ENCODE measurements around the gene SYT9.

The SYT9 gene

DNA sequence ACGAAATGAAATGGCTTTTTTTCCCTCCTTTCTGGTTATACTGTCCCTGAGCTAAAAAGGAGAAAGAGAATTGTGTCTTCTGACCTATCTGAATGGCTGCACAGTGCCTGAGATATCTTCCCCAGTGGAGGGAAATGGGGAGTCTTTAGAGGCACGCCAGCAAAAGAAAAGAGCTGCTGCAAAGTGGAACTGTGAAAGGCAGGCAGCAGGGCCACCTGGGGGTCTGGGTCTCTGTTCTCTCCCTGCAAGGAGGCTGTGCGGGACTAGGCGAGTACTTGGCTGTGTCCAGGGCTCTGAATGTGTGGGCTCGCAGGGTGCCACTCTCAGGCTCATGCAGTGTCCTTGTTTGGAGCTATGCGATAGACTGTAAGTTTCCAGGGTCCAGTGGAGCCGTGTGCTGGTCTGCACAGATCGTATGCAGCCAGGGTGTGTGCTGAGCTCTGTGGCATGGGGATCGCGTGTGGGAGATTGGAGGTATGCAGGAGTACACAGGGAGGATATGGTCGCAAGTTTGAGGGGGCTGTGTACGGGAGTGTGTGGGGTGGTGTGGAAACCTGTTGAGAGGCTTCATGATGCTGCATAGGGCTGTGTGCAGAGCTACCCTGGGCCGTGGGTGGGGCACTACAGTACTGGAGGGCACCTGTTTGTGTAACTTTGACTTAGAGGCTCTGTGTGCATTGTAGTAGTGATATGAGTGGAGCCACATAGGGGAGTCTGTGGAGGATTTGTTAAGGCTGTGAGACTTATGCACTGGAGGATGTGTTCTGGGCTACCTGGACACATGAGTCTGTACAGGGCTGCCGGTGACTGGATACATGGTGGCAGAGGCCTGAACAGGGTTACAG lies 163.5 kb downstream of the SYT9 start:
- Histone ChIP-seq H3K4me1 (ENCODE audit: control insufficient read depth, insufficient read depth, low read length) (no peaks in the 10 kb centered on the region), H3K9me3 (ENCODE audit: control insufficient read depth, low read length) (no peaks in the 10 kb centered on the region), H3K36me3 (ENCODE audit: control insufficient read depth, insufficient read depth, low read length, severe bottlenecking) (no peaks in the 10 kb centered on the region), H3K4me3 (ENCODE audit: low read length) (no peak overlapping the region), H3K27me3 (replicated peaks; ENCODE audit: control insufficient read depth, insufficient read depth, low read length) (peaks cover 27% of the 10 kb centered on the region), H3K9ac (ENCODE audit: low read length) (no peak overlapping the region)
- DNase-seq (ENCODE audit: low read depth), result no peak

DNA sequence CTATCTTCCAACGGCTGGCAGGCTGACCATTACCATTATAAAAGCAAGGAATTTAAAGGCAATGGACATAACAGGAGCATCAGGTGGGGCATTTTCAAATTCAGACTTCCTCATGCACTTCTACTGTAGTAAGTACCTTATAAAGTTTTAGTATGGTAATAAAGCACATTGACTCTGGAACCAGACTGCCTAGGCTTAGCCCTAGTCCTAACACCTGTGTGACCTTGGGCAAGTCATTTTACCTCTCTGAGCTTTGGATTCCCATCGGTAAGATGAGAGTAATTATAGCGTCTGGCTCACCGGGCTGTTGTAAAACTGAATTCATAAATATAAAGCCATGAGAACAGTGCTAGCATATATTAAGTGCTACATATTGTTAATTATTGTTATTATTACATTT lies 164.4 kb downstream of the SYT9 start:
- Histone ChIP-seq H3K27me3 (replicated peaks; ENCODE audit: control insufficient read depth, insufficient read depth, low read length) (peaks cover 27% of the 10 kb centered on the region), H3K4me3 (ENCODE audit: low read length) (no peak overlapping the region), H3K4me1 (ENCODE audit: control insufficient read depth, insufficient read depth, low read length) (no peaks in the 10 kb centered on the region), H3K9ac (ENCODE audit: low read length) (no peak overlapping the region), H3K9me3 (ENCODE audit: control insufficient read depth, low read length) (peaks cover 2% of the 10 kb centered on the region), H3K36me3 (ENCODE audit: control insufficient read depth, insufficient read depth, low read length, severe bottlenecking) (no peaks in the 10 kb centered on the region)
- DNase-seq (ENCODE audit: low read depth), result no peak

DNA sequence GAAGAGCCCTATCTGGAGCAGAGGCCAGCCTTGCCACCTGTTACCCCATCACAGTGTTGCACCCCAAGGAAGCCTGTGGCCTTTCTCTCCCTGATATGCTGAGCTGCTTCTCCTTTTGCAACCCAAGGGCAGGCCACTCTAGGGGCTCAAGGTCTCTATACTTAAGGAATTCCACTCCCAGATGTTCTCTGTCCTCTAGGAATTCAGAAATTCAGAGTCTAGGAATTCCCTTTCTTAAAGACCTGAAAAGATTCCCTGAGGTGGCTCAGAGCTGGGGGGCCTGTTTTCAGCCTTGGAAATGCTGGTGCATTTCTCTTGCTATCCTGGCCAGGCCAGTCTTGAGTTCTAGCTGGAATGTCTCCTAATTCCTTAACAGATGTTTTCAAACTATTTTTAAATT lies 165.6 kb downstream of the SYT9 start:
- H3K36me3 ChIP-seq (ENCODE audit: control insufficient read depth, insufficient read depth, low read length, severe bottlenecking), result no peaks in the 10 kb centered on the region
- H3K27me3 ChIP-seq (replicated peaks; ENCODE audit: control insufficient read depth, insufficient read depth, low read length), result peaks cover 30% of the 10 kb centered on the region
- DNase-seq (ENCODE audit: low read depth), result no peak
- H3K4me1 ChIP-seq (ENCODE audit: control insufficient read depth, insufficient read depth, low read length), result no peaks in the 10 kb centered on the region
- H3K9me3 ChIP-seq (ENCODE audit: control insufficient read depth, low read length), result peaks cover 5% of the 10 kb centered on the region
- no peak overlapping the region for H3K4me3 ChIP-seq (ENCODE audit: low read length)
- H3K9ac ChIP-seq (ENCODE audit: low read length), result no peak overlapping the region

DNA sequence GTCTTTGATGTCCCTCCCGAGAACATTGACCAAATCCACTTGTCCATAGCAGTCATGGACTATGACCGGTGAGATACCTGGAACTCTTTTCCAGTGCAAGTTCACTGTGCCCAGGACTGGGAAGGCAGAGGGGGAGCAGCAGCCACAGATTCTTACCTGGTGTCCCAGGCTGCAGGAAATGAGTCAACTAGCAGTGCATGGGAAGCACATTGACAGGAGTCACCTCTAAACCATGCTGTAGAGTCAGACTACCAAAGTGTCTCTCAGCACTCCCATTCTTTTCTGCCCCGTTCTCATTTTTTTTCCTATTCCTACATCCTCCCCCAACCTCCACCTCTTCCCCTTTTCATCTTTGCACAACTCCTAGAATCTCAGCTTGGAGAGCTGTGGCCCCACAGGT lies 166.4 kb downstream of the SYT9 start:
- H3K4me1 ChIP-seq (ENCODE audit: control insufficient read depth, insufficient read depth, low read length), result no peaks in the 10 kb centered on the region
- H3K36me3 ChIP-seq (ENCODE audit: control insufficient read depth, insufficient read depth, low read length, severe bottlenecking), result no peaks in the 10 kb centered on the region
- H3K27me3 ChIP-seq (replicated peaks; ENCODE audit: control insufficient read depth, insufficient read depth, low read length), result peaks cover 28% of the 10 kb centered on the region
- H3K9me3 ChIP-seq (ENCODE audit: control insufficient read depth, low read length), result peaks cover 5% of the 10 kb centered on the region
- no peak for DNase-seq (ENCODE audit: low read depth)
- H3K9ac ChIP-seq (ENCODE audit: low read length), result no peak overlapping the region
- H3K4me3 ChIP-seq (ENCODE audit: low read length), result no peak overlapping the region

DNA sequence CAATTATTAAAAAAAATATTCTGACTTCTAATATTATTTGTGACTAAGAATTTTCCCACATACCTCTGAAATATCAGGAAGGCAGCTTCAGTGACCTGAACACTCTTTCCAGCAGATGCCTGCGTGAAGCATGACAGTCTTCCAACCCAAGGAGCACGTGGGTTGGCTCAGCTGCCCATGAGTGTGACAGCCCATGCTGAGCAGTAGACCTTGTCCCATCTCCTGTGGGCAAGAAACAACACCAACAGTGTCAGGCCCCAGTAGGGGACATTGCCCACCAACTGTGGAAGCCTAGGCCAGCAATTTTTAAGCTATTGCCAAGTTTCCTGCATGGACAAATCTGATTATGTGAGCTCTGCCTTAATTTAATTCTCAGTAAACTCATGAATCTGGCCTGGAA lies 167.2 kb downstream of the SYT9 start:
- no peak overlapping the region for H3K4me3 ChIP-seq (ENCODE audit: low read length)

DNA sequence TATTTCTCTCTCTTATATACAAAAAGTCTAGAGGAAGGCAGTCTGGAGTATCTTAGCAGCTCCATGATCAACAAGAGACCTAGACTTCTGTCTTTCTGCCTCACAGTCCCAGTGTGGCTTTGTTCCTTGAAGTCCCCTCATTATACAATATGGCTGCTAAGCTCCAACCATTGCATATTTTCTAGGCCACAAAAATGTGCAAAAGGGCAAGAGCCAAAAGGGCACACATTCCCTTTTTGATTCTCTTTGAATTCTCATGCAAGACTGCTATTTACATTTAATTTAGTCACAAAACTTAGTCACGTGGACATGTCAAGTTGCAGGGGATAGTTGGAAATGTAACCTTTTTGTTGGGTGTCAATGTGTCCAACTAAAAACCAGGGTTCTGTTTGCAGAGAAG lies 169.4 kb downstream of the SYT9 start:
- H3K4me3 ChIP-seq (ENCODE audit: low read length), result no peak overlapping the region
- H3K9ac ChIP-seq (ENCODE audit: low read length), result no peak overlapping the region
- H3K27me3 ChIP-seq (replicated peaks; ENCODE audit: control insufficient read depth, insufficient read depth, low read length), result peaks cover 27% of the 10 kb centered on the region
- H3K4me1 ChIP-seq (ENCODE audit: control insufficient read depth, insufficient read depth, low read length), result no peaks in the 10 kb centered on the region
- no peak for DNase-seq (ENCODE audit: low read depth)
- H3K36me3 ChIP-seq (ENCODE audit: control insufficient read depth, insufficient read depth, low read length, severe bottlenecking), result no peaks in the 10 kb centered on the region
- H3K9me3 ChIP-seq (ENCODE audit: control insufficient read depth, low read length), result peaks cover 5% of the 10 kb centered on the region

More for the DNA sequence above, 167.2 kb downstream of the SYT9 start:
- H3K27me3 ChIP-seq (replicated peaks; ENCODE audit: control insufficient read depth, insufficient read depth, low read length), result peaks cover 35% of the 10 kb centered on the region
- no peaks in the 10 kb centered on the region for H3K36me3 ChIP-seq (ENCODE audit: control insufficient read depth, insufficient read depth, low read length, severe bottlenecking)
- H3K9me3 ChIP-seq (ENCODE audit: control insufficient read depth, low read length), result peaks cover 5% of the 10 kb centered on the region
- no peak for DNase-seq (ENCODE audit: low read depth)
- no peak overlapping the region for H3K9ac ChIP-seq (ENCODE audit: low read length)
- no peaks in the 10 kb centered on the region for H3K4me1 ChIP-seq (ENCODE audit: control insufficient read depth, insufficient read depth, low read length)

DNA sequence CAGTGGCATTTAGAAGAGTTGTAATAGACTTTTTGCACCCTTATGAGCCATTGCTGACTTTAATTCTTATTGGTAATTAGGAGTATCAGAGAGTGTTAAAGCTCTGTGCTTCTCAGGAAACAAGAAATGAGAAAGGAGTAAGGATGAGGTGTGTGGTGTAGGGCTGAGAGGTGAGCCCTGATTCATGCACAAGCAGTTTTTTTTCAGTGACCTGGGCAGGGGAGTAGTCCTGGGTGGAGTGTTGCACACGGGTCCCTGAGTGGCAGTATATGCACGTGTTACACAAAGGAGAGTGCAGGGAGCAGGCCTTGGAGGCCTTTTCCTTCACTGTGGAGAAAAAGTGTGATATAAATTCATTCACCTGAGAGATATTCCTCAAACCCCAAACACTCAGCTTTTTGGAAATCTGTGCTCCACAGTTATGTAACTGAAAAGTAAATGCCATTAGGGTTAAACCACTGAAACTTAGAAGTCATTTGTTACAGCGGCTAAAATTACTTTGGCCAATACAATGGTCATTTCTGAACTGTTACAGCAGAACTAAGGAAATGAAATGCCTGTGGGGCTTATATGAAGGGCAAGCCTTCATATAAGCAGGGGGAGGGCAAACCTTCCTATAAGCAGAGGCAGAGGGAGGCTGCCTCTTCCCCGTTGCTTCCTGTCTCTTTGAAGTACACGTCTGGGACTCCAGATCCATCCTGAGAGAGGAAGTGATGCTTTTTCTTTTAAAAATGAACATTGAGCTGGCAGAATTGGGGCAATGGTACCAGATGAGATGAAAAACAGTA lies 171.0 kb downstream of the SYT9 start:
- Histone ChIP-seq H3K9me3 (ENCODE audit: control insufficient read depth, low read length) (peaks cover 5% of the 10 kb centered on the region), H3K36me3 (ENCODE audit: control insufficient read depth, insufficient read depth, low read length, severe bottlenecking) (no peaks in the 10 kb centered on the region), H3K27me3 (replicated peaks; ENCODE audit: control insufficient read depth, insufficient read depth, low read length) (peaks cover 33% of the 10 kb centered on the region), H3K4me1 (ENCODE audit: control insufficient read depth, insufficient read depth, low read length) (no peaks in the 10 kb centered on the region), H3K4me3 (ENCODE audit: low read length) (no peak overlapping the region), H3K9ac (ENCODE audit: low read length) (no peak overlapping the region)
- no peak for DNase-seq (ENCODE audit: low read depth)

DNA sequence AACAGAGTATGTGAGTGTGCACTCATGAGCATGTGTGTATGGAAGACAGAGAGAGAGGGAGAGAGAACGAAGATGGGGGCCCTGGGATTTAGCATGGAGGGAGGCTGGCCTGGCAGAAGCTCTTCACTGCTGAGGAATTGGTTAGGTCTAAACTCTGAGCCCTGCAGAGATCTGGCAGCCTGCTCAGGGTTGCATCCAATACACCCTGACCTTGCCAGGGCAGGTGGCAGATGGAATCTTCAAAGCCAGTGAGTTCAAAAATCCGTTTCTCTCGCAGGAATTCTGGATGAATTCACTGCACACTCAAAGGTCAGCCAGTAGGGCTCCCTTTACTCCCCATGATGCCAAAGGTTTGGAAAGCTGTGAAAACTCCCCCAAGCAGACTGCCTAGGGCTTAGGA lies 172.2 kb downstream of the SYT9 start:
- H3K9me3 ChIP-seq (ENCODE audit: control insufficient read depth, low read length), result peaks cover 5% of the 10 kb centered on the region
- no peaks in the 10 kb centered on the region for H3K4me1 ChIP-seq (ENCODE audit: control insufficient read depth, insufficient read depth, low read length)
- no peak overlapping the region for H3K9ac ChIP-seq (ENCODE audit: low read length)
- H3K27me3 ChIP-seq (replicated peaks; ENCODE audit: control insufficient read depth, insufficient read depth, low read length), result peaks cover 30% of the 10 kb centered on the region
- H3K4me3 ChIP-seq (ENCODE audit: low read length), result no peak overlapping the region
- no peaks in the 10 kb centered on the region for H3K36me3 ChIP-seq (ENCODE audit: control insufficient read depth, insufficient read depth, low read length, severe bottlenecking)
- no peak for DNase-seq (ENCODE audit: low read depth)

DNA sequence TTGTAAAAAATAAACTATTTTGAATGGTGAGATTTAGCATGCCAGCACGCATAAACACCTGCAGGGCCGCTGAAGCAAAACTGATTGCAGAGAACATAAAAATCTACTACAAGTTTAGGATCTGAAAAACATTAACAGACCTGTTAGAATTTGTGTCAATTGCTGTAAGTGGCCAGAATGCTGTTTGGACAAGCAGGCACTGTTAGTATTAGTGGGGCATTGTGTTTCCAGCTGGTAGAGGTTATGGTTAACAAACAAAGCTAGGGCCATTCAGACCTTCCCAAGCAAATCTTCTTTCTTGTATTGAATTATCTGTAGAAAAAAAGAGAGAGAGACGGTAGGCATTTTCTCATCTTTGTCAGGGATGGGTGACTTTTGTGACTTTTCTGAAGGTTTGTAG lies 176.0 kb downstream of the SYT9 start:
- no peak overlapping the region for H3K9ac ChIP-seq (ENCODE audit: low read length)
- no peak overlapping the region for H3K4me3 ChIP-seq (ENCODE audit: low read length)
- no peak for DNase-seq (ENCODE audit: low read depth)
- peaks cover 27% of the 10 kb centered on the region for H3K27me3 ChIP-seq (replicated peaks; ENCODE audit: control insufficient read depth, insufficient read depth, low read length)
- H3K36me3 ChIP-seq (ENCODE audit: control insufficient read depth, insufficient read depth, low read length, severe bottlenecking), result no peaks in the 10 kb centered on the region
- no peaks in the 10 kb centered on the region for H3K4me1 ChIP-seq (ENCODE audit: control insufficient read depth, insufficient read depth, low read length)
- no peaks in the 10 kb centered on the region for H3K9me3 ChIP-seq (ENCODE audit: control insufficient read depth, low read length)

DNA sequence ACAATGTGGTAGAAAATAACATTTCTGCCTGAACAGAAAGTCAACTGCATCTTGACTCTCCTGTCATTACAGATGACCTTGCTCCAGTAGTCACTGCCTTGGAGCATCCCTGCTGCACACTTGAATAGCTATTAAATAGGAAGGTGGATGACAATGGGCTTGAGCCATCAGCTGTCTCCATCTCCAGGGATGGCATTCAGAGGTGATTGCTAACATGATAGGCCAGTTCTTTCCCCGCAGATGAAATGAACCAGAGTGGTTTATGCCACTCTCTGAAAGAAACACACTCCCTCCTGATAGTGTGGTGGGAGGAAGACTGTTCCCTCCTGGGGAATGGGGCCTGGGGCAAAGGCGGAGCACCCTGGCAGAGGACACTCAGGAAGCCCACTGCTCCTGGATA lies 176.5 kb downstream of the SYT9 start:
- Histone ChIP-seq H3K4me1 (ENCODE audit: control insufficient read depth, insufficient read depth, low read length) (no peaks in the 10 kb centered on the region), H3K36me3 (ENCODE audit: control insufficient read depth, insufficient read depth, low read length, severe bottlenecking) (no peaks in the 10 kb centered on the region), H3K9me3 (ENCODE audit: control insufficient read depth, low read length) (no peaks in the 10 kb centered on the region), H3K9ac (ENCODE audit: low read length) (no peak overlapping the region), H3K27me3 (replicated peaks; ENCODE audit: control insufficient read depth, insufficient read depth, low read length) (peaks cover 25% of the 10 kb centered on the region), H3K4me3 (ENCODE audit: low read length) (no peak overlapping the region)
- DNase-seq (ENCODE audit: low read depth), result no peak

DNA sequence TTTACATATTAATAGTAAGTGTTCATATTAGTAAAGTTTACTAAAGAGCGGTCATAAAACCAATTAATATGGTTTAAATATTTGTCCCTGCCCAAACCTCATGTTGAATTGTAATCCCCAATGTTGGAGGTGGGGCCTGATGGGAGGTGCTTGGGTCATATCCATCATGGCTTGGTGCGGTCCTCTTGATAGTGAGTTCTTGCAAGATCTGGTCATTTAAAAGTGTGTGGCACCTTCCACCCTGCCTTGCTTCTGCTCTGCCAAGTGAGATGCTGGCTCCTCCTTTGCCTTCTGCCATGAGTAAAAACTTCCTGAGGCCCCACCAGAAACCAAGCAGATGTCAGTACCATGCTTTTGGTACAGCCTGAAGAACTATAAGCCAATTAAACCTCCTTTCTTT lies 178.8 kb downstream of the SYT9 start:
- Histone ChIP-seq H3K9me3 (ENCODE audit: control insufficient read depth, low read length) (no peaks in the 10 kb centered on the region), H3K27me3 (replicated peaks; ENCODE audit: control insufficient read depth, insufficient read depth, low read length) (peaks cover 18% of the 10 kb centered on the region), H3K4me1 (ENCODE audit: control insufficient read depth, insufficient read depth, low read length) (no peaks in the 10 kb centered on the region), H3K9ac (ENCODE audit: low read length) (no peak overlapping the region), H3K4me3 (ENCODE audit: low read length) (no peak overlapping the region), H3K36me3 (ENCODE audit: control insufficient read depth, insufficient read depth, low read length, severe bottlenecking) (no peaks in the 10 kb centered on the region)
- DNase-seq (ENCODE audit: low read depth), result no peak
